GM06990 (cell line): ENCODE measurements around the gene RNF31.

Source experiments
- DNase-seq: peaks from one replicate; pipeline ENCODE4 v3.0.0-alpha.2; 2011; ENCODE audit not compliant: insufficient read length; ENCODE audit errors: extremely low read depth
- H3K27me3 ChIP-seq: replicated peaks from 2 replicates; pipeline ENCODE4 v1.6.0; 2011; ENCODE audit warnings: low read length; ENCODE audit not compliant: control insufficient read depth, insufficient read depth
- H3K36me3 ChIP-seq: 2 replicates; pipeline ENCODE4 v1.5.1; 2011; ENCODE audit warnings: low read length; ENCODE audit not compliant: control insufficient read depth, insufficient read depth
- H3K4me3 ChIP-seq: replicated peaks from 2 replicates; pipeline ENCODE4 v1.5.1; 2011; ENCODE audit warnings: low read depth, mild to moderate bottlenecking, control low read depth, low read length
- CTCF ChIP-seq: IDR thresholded peaks from 2 replicates; pipeline ENCODE4 v1.5.1; 2011; ENCODE audit warnings: low read length, control low read depth, mild to moderate bottlenecking, inconsistent platforms; ENCODE audit not compliant: insufficient read depth, poor library complexity, severe bottlenecking

Gene RNF31

DNA sequence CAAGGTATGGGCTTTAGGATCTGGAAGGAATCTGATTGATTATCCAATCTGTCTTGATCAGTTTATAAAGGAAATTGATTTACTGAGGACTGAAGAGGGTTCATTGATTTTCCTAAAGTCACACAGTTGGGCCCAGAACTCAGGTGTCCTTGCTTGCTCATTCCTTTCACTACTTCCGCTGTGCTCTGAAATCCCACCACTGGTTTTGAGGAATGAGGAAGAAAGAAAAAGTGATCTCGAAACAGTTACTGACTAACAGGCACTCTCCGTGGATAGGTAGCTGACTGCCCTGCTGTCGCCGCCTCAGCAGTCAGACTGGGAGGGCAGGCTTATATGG, 16.9 kb upstream of the RNF31 start, which contains the start of gene FITM1:
Gene FITM1 (plus strand): TSS at position 280 of the 337 bp plus-strand sequence. CDS start 905 bp downstream, outside the sequence.
- H3K4me3 ChIP-seq: no peak within 1 kb of the TSS
- TF ChIP-seq CTCF: no peak
- DNase-seq: no peak
- H3K36me3 ChIP-seq: no peaks in the 10 kb centered on the region; the same call in 1 of the 2 replicates
- no peaks in the 10 kb centered on the region for H3K27me3 ChIP-seq

DNA sequence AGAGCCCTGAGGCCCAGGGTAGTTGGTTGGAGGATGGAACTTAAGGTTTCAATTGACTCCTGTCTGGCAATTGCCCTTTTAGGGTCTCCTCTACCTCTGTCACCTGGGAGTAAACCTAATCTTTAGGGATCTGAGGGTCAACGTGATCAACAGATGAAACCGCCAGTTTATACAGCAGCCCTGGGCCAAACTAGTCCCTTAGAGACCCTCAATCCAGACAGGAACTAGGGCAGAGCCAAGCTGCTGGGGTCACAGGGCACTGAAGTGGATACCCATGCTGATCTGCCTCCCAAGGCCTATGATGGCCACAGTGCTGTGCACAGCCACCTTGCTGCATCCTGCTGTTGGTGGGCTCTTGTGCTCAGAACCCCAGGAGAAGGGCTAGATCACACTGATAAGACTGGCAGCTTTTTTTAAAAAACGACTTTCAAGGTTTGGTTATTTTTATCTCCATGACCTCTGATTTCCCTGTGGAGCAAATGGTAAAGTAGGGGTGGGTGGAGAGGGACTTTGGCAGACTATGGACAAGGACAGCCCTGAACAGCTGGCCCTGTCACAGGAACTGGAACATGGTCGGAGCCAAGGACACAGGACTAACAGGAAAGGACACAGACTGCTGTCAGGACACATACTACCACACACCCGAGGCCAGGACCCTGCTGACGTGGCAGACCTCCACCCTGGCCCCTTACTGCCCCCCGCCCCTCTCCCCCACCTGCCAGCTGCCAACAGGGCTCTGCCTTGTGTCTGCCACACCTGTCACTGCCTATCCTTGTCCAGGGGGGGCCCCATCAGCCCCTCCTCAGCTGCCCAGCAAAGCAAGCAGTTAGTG, 16.4 kb upstream of the RNF31 start:
- H3K36me3 ChIP-seq: no peaks in the 10 kb centered on the region; the same call in 1 of the 2 replicates
- no peak overlapping the region for H3K4me3 ChIP-seq
- no peak for TF ChIP-seq CTCF
- H3K27me3 ChIP-seq: no peaks in the 10 kb centered on the region
- no peak for DNase-seq

DNA sequence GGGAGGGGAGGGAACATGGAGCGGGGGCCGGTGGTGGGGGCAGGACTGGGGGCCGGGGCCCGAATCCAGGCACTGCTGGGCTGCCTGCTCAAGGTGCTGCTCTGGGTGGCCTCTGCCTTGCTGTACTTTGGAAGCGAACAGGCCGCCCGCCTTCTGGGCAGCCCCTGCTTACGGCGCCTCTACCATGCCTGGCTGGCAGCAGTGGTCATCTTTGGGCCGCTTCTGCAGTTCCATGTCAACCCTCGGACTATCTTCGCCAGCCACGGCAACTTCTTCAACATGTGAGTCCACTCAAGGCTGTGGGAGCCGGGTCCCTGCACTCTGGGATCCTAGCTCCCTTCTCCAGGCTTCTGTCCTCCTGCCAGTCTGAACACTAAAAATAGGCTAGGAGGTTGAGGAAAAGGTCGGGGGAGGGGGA, 15.7 kb upstream of the RNF31 start:
- DNase-seq: no peak
- H3K36me3 ChIP-seq: no peaks in the 10 kb centered on the region; the same call in 1 of the 2 replicates
- no peaks in the 10 kb centered on the region for H3K27me3 ChIP-seq
- no peak for TF ChIP-seq CTCF
- H3K4me3 ChIP-seq: no peak overlapping the region

GRCh38 chr14:24132061-24132685, 15.1 kb upstream of the RNF31 start:
- H3K36me3 ChIP-seq: no peaks in the 10 kb centered on the region; the same call in 1 of the 2 replicates
- DNase-seq: peak; percentile 58
- H3K27me3 ChIP-seq: no peaks in the 10 kb centered on the region
- no peak overlapping the region for H3K4me3 ChIP-seq
- TF ChIP-seq CTCF: no peak

DNA sequence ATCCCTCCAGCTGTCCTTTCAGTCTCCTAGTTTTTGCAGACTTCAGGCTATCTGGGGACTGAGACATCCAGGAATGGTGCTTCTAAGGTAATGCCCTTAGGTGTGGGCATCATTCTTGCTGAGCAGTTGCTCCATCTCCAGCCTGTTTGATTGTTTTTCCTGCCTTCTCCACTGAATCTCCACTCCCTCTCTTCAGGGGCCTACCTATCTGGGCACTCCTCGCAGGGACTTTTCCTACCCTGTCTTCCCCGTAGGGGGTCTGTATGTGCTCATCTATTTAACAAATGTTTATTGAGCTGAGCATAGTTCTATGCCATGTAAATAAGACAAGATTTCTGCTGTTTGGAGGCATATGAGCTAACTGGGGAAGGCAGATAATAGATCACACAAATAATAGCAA, 14.3 kb upstream of the RNF31 start:
- no peaks in the 10 kb centered on the region for H3K27me3 ChIP-seq
- no peak for DNase-seq
- no peak for TF ChIP-seq CTCF
- H3K4me3 ChIP-seq: no peak overlapping the region
- peaks cover 5% of the 10 kb centered on the region for H3K36me3 ChIP-seq
